ENCODE data around the gene AUTS2. TPM values are rescaled to one million over a fixed set of nuclear protein-coding genes. Genes with fewer than 3 reads are reported as not detected.

AUTS2 gene
- total RNA-seq, 1 experiment from 2014 or later: 256 TPM

- no peak overlapping the region for H2AFZ ChIP-seq (ENCODE audit: low read length)
- no peak overlapping the region for H2BK20ac ChIP-seq (ENCODE audit: low read depth, low read length, poor library complexity, severe bottlenecking)
- no peak overlapping the region for H4K8ac ChIP-seq (replicated peaks; ENCODE audit: insufficient read length, low read depth, low read length)
- no peak overlapping the region for H3K4ac ChIP-seq (ENCODE audit: low read depth, low read length)
- H3K79me1 ChIP-seq (ENCODE audit: insufficient read depth, low read depth, low read length, poor library complexity, severe bottlenecking): no peaks in the 10 kb centered on the region
- no peak for TF ChIP-seq CTCF (conservative IDR thresholded peaks at IDR 0.05)
- Mint-ChIP-seq H3K36me3 (ENCODE audit: insufficient read depth in 1 of 3, low read depth in 3 of 3) (no peaks in the 10 kb centered on the region), H3K4me3 (no peak overlapping the region), H3K4me1 (peaks cover 21 to 22% of the 10 kb centered on the region in 2 experiments), H3K27me3 (ENCODE audit: low read depth) (no peaks in the 10 kb centered on the region), H3K27ac (peak overlapping the region in 1 of 3 experiments; percentile 19; a peak in 1 of 7 replicates), H3K9me3 (no peaks in the 10 kb centered on the region; a peak in 1 of 5 replicates)
- no peak overlapping the region for H3T11ph ChIP-seq (ENCODE audit: low read length)
- H4K5ac ChIP-seq (ENCODE audit: insufficient read length, low read depth, low read length): no peak overlapping the region
- DNase-seq: no peak
- no peak overlapping the region for H3K9ac ChIP-seq (ENCODE audit: extremely low read depth, insufficient read length, low read length)
- H3K27ac ChIP-seq (ENCODE audit: insufficient read length, low read depth, low read length): no peak overlapping the region
- no peaks in the 10 kb centered on the region for H3K4me1 ChIP-seq (ENCODE audit: insufficient read depth, low read length)
- no CpG with 5 or more reads among the region's 4 CpGs for WGBS (ENCODE audit: extremely low coverage, insufficient read length, low lambda C conversion rate)
- H3K56ac ChIP-seq (ENCODE audit: insufficient read length, low read depth, low read length): no peak overlapping the region
- no peak overlapping the region for H3K4me2 ChIP-seq (ENCODE audit: insufficient read depth, insufficient read length, low read length)
- H3K27me3 ChIP-seq (ENCODE audit: insufficient read depth, low read length): no peaks in the 10 kb centered on the region
- H2BK15ac ChIP-seq (ENCODE audit: low read depth, low read length): no peak overlapping the region
- H2BK12ac ChIP-seq (ENCODE audit: insufficient read length, low read depth, low read length): no peak overlapping the region
- H2BK5ac ChIP-seq (ENCODE audit: insufficient read length, low read length): no peak overlapping the region
- H3K18ac ChIP-seq (ENCODE audit: insufficient read length, low read depth, low read length): no peak overlapping the region
- H3K9me3 ChIP-seq (ENCODE audit: control insufficient read depth, low read depth, low read length): no peaks in the 10 kb centered on the region
- no peaks in the 10 kb centered on the region for H4K20me1 ChIP-seq (ENCODE audit: control insufficient read depth, insufficient read depth, insufficient read length)
- no peak overlapping the region for H4K91ac ChIP-seq (ENCODE audit: insufficient read length, low read depth, low read length)
- H3K14ac ChIP-seq (ENCODE audit: insufficient read depth, low read length): no peak overlapping the region
- no peak overlapping the region for H2AK5ac ChIP-seq (ENCODE audit: insufficient read length, low read length)
- H3K23ac ChIP-seq (ENCODE audit: insufficient read length, low read depth, low read length): no peak overlapping the region
- H2BK120ac ChIP-seq (ENCODE audit: low read depth, low read length, poor library complexity, severe bottlenecking): no peak overlapping the region
- no peaks in the 10 kb centered on the region for H3K79me2 ChIP-seq (ENCODE audit: insufficient read depth, low read length)
- H3K23me2 ChIP-seq (ENCODE audit: insufficient read length, low read depth, low read length, poor library complexity, severe bottlenecking): no peaks in the 10 kb centered on the region
Observed at GRCh38 chr7:70456719-70457118, 858.4 kb downstream of the AUTS2 start.

All from H9 (cell line).